SU-DHL-6 (cell line): ENCODE data around the gene FXYD5.
A peak's percentile ranks its signal among the peaks of the same experiment; 100 is the strongest.

Experiments used
- H2AFZ ChIP-seq: fragments of 200-600 bp; sonication (generic); 2 replicates; pipeline ENCODE4 v1.6.1; 2014; ENCODE audit warnings: low read depth, mild to moderate bottlenecking, moderate library complexity, mixed read lengths, antibody characterized with exemption, low read length; ENCODE audit not compliant: severe bottlenecking
- H3F3A ChIP-seq: fragments of 200-600 bp; shearing (Covaris generic); 2 replicates; pipeline ENCODE4 v1.6.0; 2016; ENCODE audit warnings: antibody characterized with exemption, mild to moderate bottlenecking; ENCODE audit not compliant: insufficient read depth
- H3K27ac ChIP-seq: fragments of 200-600 bp; sonication (generic); 2 replicates; pipeline ENCODE4 v1.5.1; 2016; ENCODE audit warnings: low read depth, mild to moderate bottlenecking, low read length, moderate library complexity, mixed read lengths
- H3K27me3 ChIP-seq: fragments of 200-600 bp; sonication (generic), shearing (Covaris generic); 2 replicates; pipeline ENCODE4 v1.6.0; 2014; ENCODE audit warnings: mild to moderate bottlenecking, low read length
- H3K36me3 ChIP-seq: fragments of 200-600 bp; sonication (generic); 2 replicates; pipeline ENCODE4 v1.6.1; 2014; ENCODE audit warnings: mild to moderate bottlenecking, low read length, mixed read lengths
- H3K4me2 ChIP-seq: fragments of 300-600, 200-600 bp; shearing (Covaris generic), sonication (generic); 2 replicates; pipeline ENCODE4 v1.6.0; 2014; ENCODE audit warnings: low read length, low read depth, mild to moderate bottlenecking; ENCODE audit not compliant: poor library complexity, severe bottlenecking
- H3K4me3 ChIP-seq: fragments of 200-600 bp; sonication (generic); 2 replicates; pipeline ENCODE4 v1.5.1; 2014; ENCODE audit warnings: antibody characterized with exemption, low read length, mild to moderate bottlenecking, mixed read lengths; ENCODE audit not compliant: insufficient read depth, poor library complexity, severe bottlenecking
- H3K79me2 ChIP-seq: fragments of 200-600 bp; sonication (generic); 2 replicates; pipeline ENCODE4 v1.6.1; 2014; ENCODE audit warnings: mild to moderate bottlenecking, low read length, moderate library complexity; ENCODE audit not compliant: insufficient read depth
- H3K9ac ChIP-seq: fragments of 200-600 bp; sonication (generic); 2 replicates; pipeline ENCODE4 v1.7.0; 2014; ENCODE audit warnings: mild to moderate bottlenecking, low read length
- H3K9me2 ChIP-seq: fragments of 200-600 bp; sonication (generic); replicated peaks from 2 replicates; pipeline ENCODE4 v1.6.1; 2014; ENCODE audit warnings: low read length; ENCODE audit not compliant: insufficient read depth
- H3K9me3 ChIP-seq: fragments of 200-600 bp; sonication (generic); 2 replicates; pipeline ENCODE4 v1.6.1; 2014; ENCODE audit warnings: low read length, mixed read lengths; ENCODE audit not compliant: insufficient read depth
- H4K20me1 ChIP-seq: fragments of 200-600 bp; sonication (generic); 2 replicates; pipeline ENCODE4 v1.6.1; 2014; ENCODE audit warnings: low read depth, mild to moderate bottlenecking, antibody characterized with exemption, low read length, moderate library complexity, mixed read lengths
- CTCF ChIP-seq: fragments of 200-600 bp; sonication (generic); IDR thresholded peaks from one replicate; pipeline ENCODE4 v1.5.1; 2017; ENCODE audit warnings: antibody characterized with exemption, mild to moderate bottlenecking, low read length, moderate library complexity; ENCODE audit not compliant: insufficient read depth, poor library complexity, severe bottlenecking
- EZH2phosphoT487 ChIP-seq: fragments of 200-600 bp; sonication (generic), shearing (Covaris generic); conservative IDR thresholded peaks from 2 replicates; pipeline ENCODE4 v1.6.1; 2018; ENCODE audit warnings: mild to moderate bottlenecking, antibody characterized with exemption, low read length, moderate library complexity, mixed read lengths

Gene FXYD5

GRCh38 chr19:35216016-35216832 is 61.7 kb downstream of the FXYD5 start:
- TF ChIP-seq EZH2phosphoT487 (no peak), CTCF (no peak)
- Histone ChIP-seq H3K79me2 (no peaks in the 10 kb centered on the region), H3K9me3 (no peaks in the 10 kb centered on the region), H2AFZ (no peak overlapping the region), H4K20me1 (no peaks in the 10 kb centered on the region), H3K4me2 (no peak overlapping the region), H3K4me3 (no peak overlapping the region), H3K27me3 (no peaks in the 10 kb centered on the region), H3K27ac (peak overlapping the region; percentile 95), H3K9me2 (no peaks in the 10 kb centered on the region), H3K9ac (no peak overlapping the region), H3K36me3 (no peaks in the 10 kb centered on the region), H3F3A (peaks cover 47% of the 10 kb centered on the region)

GRCh38 chr19:35216833-35217648 is 62.5 kb downstream of the FXYD5 start:
- no peak overlapping the region for H2AFZ ChIP-seq
- H3K9ac ChIP-seq: no peak overlapping the region
- H3K9me2 ChIP-seq: no peaks in the 10 kb centered on the region
- H4K20me1 ChIP-seq: no peaks in the 10 kb centered on the region
- H3K27ac ChIP-seq: peak overlapping the region; percentile 95
- TF ChIP-seq CTCF (peak; percentile 47), EZH2phosphoT487 (no peak)
- no peaks in the 10 kb centered on the region for H3K9me3 ChIP-seq
- H3K4me2 ChIP-seq: no peak overlapping the region
- peaks cover 39% of the 10 kb centered on the region for H3F3A ChIP-seq
- H3K36me3 ChIP-seq: no peaks in the 10 kb centered on the region
- no peak overlapping the region for H3K4me3 ChIP-seq
- H3K79me2 ChIP-seq: no peaks in the 10 kb centered on the region
- no peaks in the 10 kb centered on the region for H3K27me3 ChIP-seq

GRCh38 chr19:35217649-35217990 is 63.1 kb downstream of the FXYD5 start:
- H3K27ac ChIP-seq: no peak overlapping the region
- no peak overlapping the region for H2AFZ ChIP-seq
- H3K27me3 ChIP-seq: no peaks in the 10 kb centered on the region
- H3K9ac ChIP-seq: no peak overlapping the region
- no peaks in the 10 kb centered on the region for H3K9me2 ChIP-seq
- TF ChIP-seq EZH2phosphoT487 (no peak), CTCF (no peak)
- H3K9me3 ChIP-seq: no peaks in the 10 kb centered on the region
- H4K20me1 ChIP-seq: no peaks in the 10 kb centered on the region
- no peaks in the 10 kb centered on the region for H3K36me3 ChIP-seq
- H3F3A ChIP-seq: peaks cover 35% of the 10 kb centered on the region
- H3K4me2 ChIP-seq: no peak overlapping the region
- H3K79me2 ChIP-seq: no peaks in the 10 kb centered on the region
- no peak overlapping the region for H3K4me3 ChIP-seq
